SK-N-SH (cell line): ENCODE measurements around the gene TEX44. TPM values are rescaled to one million over a fixed set of nuclear protein-coding genes. Genes with fewer than 3 reads are reported as not detected.

Experiments used
- CTCF ChIA-PET: fragments of 300-600, 350-600 bp; formaldehyde crosslinking; extraction: SDS; loops from one replicate; lab custom pipeline; 2021; lab: Yijun Ruan, JAX
- POLR2A ChIA-PET: fragments of 350-600 bp; sonication (Branson Sonifier 250); formaldehyde crosslinking; extraction: SDS; loops from one replicate; lab custom pipeline; 2020; ENCODE audit warnings: antibody characterized with exemption, inconsistent platforms; lab: Yijun Ruan, JAX
- DNase-seq: peaks from one replicate; pipeline ENCODE4 v3.0.0; 2012
- H2AFZ ChIP-seq: fragments of 200-600 bp; sonication (generic); 2 replicates; pipeline ENCODE4 v1.8.1; 2016; ENCODE audit warnings: antibody characterized with exemption, mild to moderate bottlenecking, low read depth
- H3F3A ChIP-seq: fragments of 200-600 bp; sonication (generic); replicated peaks from 2 replicates; pipeline ENCODE3; 2016; ENCODE audit warnings: antibody characterized with exemption, mild to moderate bottlenecking; ENCODE audit not compliant: insufficient read depth
- H3K27ac ChIP-seq, 2 experiments: fragments of 200-500 bp in 1 of 2; fragments of 200-600 bp in 1 of 2; sonication (Bioruptor generic) in 1 of 2; sonication (generic), shearing (Covaris generic) in 1 of 2; 2 replicates each; pipeline versions ENCODE4 v1.5.1 to v1.6.1; 2014 to 2016; ENCODE audit warnings: low read depth in 2 of 2, inconsistent platforms in 1 of 2, low read length in 1 of 2, mild to moderate bottlenecking in 1 of 2, mixed read lengths in 1 of 2
- H3K27me3 ChIP-seq: fragments of 200-600 bp; sonication (generic), shearing (Covaris generic); 2 replicates; pipeline ENCODE4 v1.6.1; 2016; ENCODE audit warnings: mixed run types; ENCODE audit not compliant: insufficient read depth
- H3K36me3 ChIP-seq, 2 experiments: fragments of 200-500 bp in 1 of 2; fragments of 200-600 bp in 1 of 2; sonication (Bioruptor generic) in 1 of 2; sonication (generic) in 1 of 2; replicated peaks in 1 of 2; 2 replicates each; pipeline versions ENCODE3 to v1.5.1; 2014 to 2016; ENCODE audit warnings: low read length in 1 of 2, mild to moderate bottlenecking in 1 of 2; ENCODE audit not compliant: insufficient read depth in 2 of 2, control insufficient read depth in 1 of 2
- H3K4me1 ChIP-seq, 2 experiments: fragments of 200-500 bp in 1 of 2; fragments of 200-600 bp in 1 of 2; sonication (Bioruptor generic) in 1 of 2; sonication (generic), shearing (Covaris generic) in 1 of 2; 2 replicates each; pipeline versions ENCODE4 v1.5.1 to v1.6.1; 2014 to 2016; ENCODE audit warnings: low read depth in 1 of 2, low read length in 1 of 2, mixed run types in 1 of 2; ENCODE audit not compliant: insufficient read depth in 2 of 2, control insufficient read depth in 1 of 2
- H3K4me2 ChIP-seq: fragments of 200-600 bp; sonication (generic), shearing (Covaris generic); 2 replicates; pipeline ENCODE4 v1.6.1; 2017; ENCODE audit warnings: mixed run types
- H3K4me3 ChIP-seq, 2 experiments: fragments of 200-500 bp in 1 of 2; fragments of 200-600 bp in 1 of 2; sonication (Bioruptor generic) in 1 of 2; sonication (generic), shearing (Covaris generic) in 1 of 2; 2 replicates each; pipeline versions ENCODE4 v1.5.1 to v1.8.1; 2014 to 2016; ENCODE audit warnings: low read depth in 2 of 2, inconsistent platforms in 1 of 2, low read length in 1 of 2, mild to moderate bottlenecking in 1 of 2, mixed read lengths in 1 of 2, moderate library complexity in 1 of 2
- H3K79me2 ChIP-seq: fragments of 200-600 bp; sonication (generic); 2 replicates; pipeline ENCODE4 v1.8.1; 2017; ENCODE audit warnings: mild to moderate bottlenecking; ENCODE audit not compliant: insufficient read depth
- H3K9ac ChIP-seq: fragments of 200-600 bp; sonication (generic); 2 replicates; pipeline ENCODE4 v1.6.1; 2017; ENCODE audit warnings: mixed run types
- H3K9me2 ChIP-seq: fragments of 200-600 bp; sonication (generic); 2 replicates; pipeline ENCODE4 v1.6.1; 2017; ENCODE audit warnings: mixed run types
- H3K9me3 ChIP-seq: fragments of 200-600 bp; sonication (generic); 2 replicates; pipeline ENCODE4 v1.6.1; 2017; ENCODE audit warnings: mixed run types, mild to moderate bottlenecking, moderate library complexity
- H4K20me1 ChIP-seq: fragments of 200-600 bp; sonication (generic); 2 replicates; pipeline ENCODE4 v1.6.1; 2017; ENCODE audit warnings: mild to moderate bottlenecking, mixed run types; ENCODE audit not compliant: insufficient read depth
- CHD2 ChIP-seq: fragments of 150-350 bp; IDR thresholded peaks from 2 replicates; pipeline ENCODE4 v1.6.1; 2018; ENCODE audit warnings: low read length; ENCODE audit not compliant: partially characterized antibody
- CTCF ChIP-seq: fragments of 200-600 bp; sonication (generic); IDR thresholded peaks from 2 replicates; pipeline ENCODE4 v1.6.1; 2017; ENCODE audit warnings: antibody characterized with exemption, mild to moderate bottlenecking, moderate library complexity
- FOSL2 ChIP-seq: IDR thresholded peaks from 2 replicates; pipeline ENCODE4 v1.4.0; 2012; ENCODE audit warnings: low read depth, mild to moderate bottlenecking, moderate library complexity, borderline replicate concordance
- FOXJ3 ChIP-seq: sonication (generic); formaldehyde crosslinking; IDR thresholded peaks from 2 replicates; pipeline ENCODE4 v1.5.1; 2020; ENCODE audit warnings: mild to moderate bottlenecking, missing genetic modification reagents
- GATA2 ChIP-seq: sonication (generic); formaldehyde crosslinking; IDR thresholded peaks from 2 replicates; pipeline ENCODE4 v1.5.0; 2020; ENCODE audit warnings: mild to moderate bottlenecking, missing genetic modification reagents
- JUND ChIP-seq: IDR thresholded peaks from 2 replicates; pipeline ENCODE4 v1.4.0; 2012
- MAX ChIP-seq: IDR thresholded peaks from 2 replicates; pipeline ENCODE4 v1.4.0; 2012; ENCODE audit warnings: low read depth
- MXI1 ChIP-seq: IDR thresholded peaks from 2 replicates; pipeline ENCODE4 v1.6.1; 2012; ENCODE audit warnings: mild to moderate bottlenecking, low read depth, low read length, improper control_type of control experiment
- NRF1 ChIP-seq: IDR thresholded peaks from 2 replicates; pipeline ENCODE4 v1.6.1; 2012; ENCODE audit warnings: low read depth, mild to moderate bottlenecking, low read length
- PBX3 ChIP-seq: IDR thresholded peaks from 2 replicates; pipeline ENCODE4; 2012
- REST ChIP-seq: IDR thresholded peaks from 2 replicates; pipeline ENCODE4 v1.6.1; 2012; ENCODE audit warnings: mild to moderate bottlenecking, low read depth, low read length, moderate library complexity
- RFX5 ChIP-seq: IDR thresholded peaks from 2 replicates; pipeline ENCODE4 v1.6.1; 2012; ENCODE audit warnings: mild to moderate bottlenecking, improper control_type of control experiment, low read length
- SMC3 ChIP-seq: IDR thresholded peaks from 2 replicates; pipeline ENCODE4 v1.6.1; 2012; ENCODE audit warnings: low read depth, low read length, improper control_type of control experiment
- TAF1 ChIP-seq: IDR thresholded peaks from 2 replicates; pipeline ENCODE4 v1.6.1; 2012; ENCODE audit warnings: low read depth, mild to moderate bottlenecking, low read length, moderate library complexity, borderline replicate concordance
- TCF12 ChIP-seq: IDR thresholded peaks from 2 replicates; pipeline ENCODE4 v1.4.0; 2012
- USF2 ChIP-seq: fragments of 150-350 bp; IDR thresholded peaks from 2 replicates; pipeline ENCODE4 v1.6.1; 2017; ENCODE audit warnings: antibody characterized with exemption, low read length, low read depth, borderline replicate concordance
- WGBS: methylation state at CpG from one replicate; pipeline ENCODE4 v1.1.6; 2017; ENCODE audit warnings: low lambda C conversion rate; 5-methylcytosine and 5-hydroxymethylcytosine counted together
- polyA plus RNA-seq, 3 experiments: library from polyadenylated mRNA; depleted of rRNA; stranded (reverse); fragments of >200 nt; gene quantifications; 2 replicates each; pipeline ENCODE4 v1.2.3, GENCODE V29; 2012

The TEX44 gene
- polyA plus RNA-seq, 1 of the 3 experiments (the other 2 are of a cell fraction): not detected

- CTCF ChIA-PET: interaction anchor here (0.8 to 14.3 kb wide), 5 partner anchors 10 to 45 kb away, joined by 3 to 152 read pairs (median 4); no protein-coding TSS in a partner anchor
- TF ChIP-seq TCF12 (no peak), MXI1 (no peak)
- no peaks in the 10 kb centered on the region for H4K20me1 ChIP-seq
- no peaks in the 10 kb centered on the region for H3K9me2 ChIP-seq
- no peaks in the 10 kb centered on the region for H3K9me3 ChIP-seq
- no peak overlapping the region for H3K9ac ChIP-seq
- no peak overlapping the region for H2AFZ ChIP-seq
- POLR2A ChIA-PET: no interaction called here
- no peak for DNase-seq
- H3F3A ChIP-seq: peaks cover 3% of the 10 kb centered on the region
- H3K4me3 ChIP-seq: no peak overlapping the region
- WGBS: 80% methylated on average over 6 of the region's 6 CpGs
- no peaks in the 10 kb centered on the region for H3K27me3 ChIP-seq
- H3K4me1 ChIP-seq: peaks cover 0 to 4% of the 10 kb centered on the region in 2 experiments; a peak in 1 of 4 replicates
- no peak overlapping the region for H3K27ac ChIP-seq
- no peaks in the 10 kb centered on the region for H3K36me3 ChIP-seq
- H3K4me2 ChIP-seq: no peak overlapping the region
- H3K79me2 ChIP-seq: no peaks in the 10 kb centered on the region
Measured at GRCh38 chr2:231568098-231568784, 24.4 kb upstream of the TEX44 start.

- Histone ChIP-seq H2AFZ (no peak overlapping the region), H3K27ac (no peak overlapping the region), H4K20me1 (no peaks in the 10 kb centered on the region), H3K9me3 (no peaks in the 10 kb centered on the region), H3K4me2 (no peak overlapping the region), H3K4me3 (no peak overlapping the region), H3K9me2 (no peaks in the 10 kb centered on the region), H3K4me1 (peaks cover 0 to 4% of the 10 kb centered on the region in 2 experiments; a peak in 1 of 4 replicates), H3K79me2 (no peaks in the 10 kb centered on the region), H3F3A (peaks cover 3% of the 10 kb centered on the region), H3K27me3 (no peaks in the 10 kb centered on the region), H3K9ac (no peak overlapping the region), H3K36me3 (no peaks in the 10 kb centered on the region)
- no peak for DNase-seq
- ChIA-PET CTCF (interaction anchor here (0.9 to 14.3 kb wide), 5 partner anchors 11 to 146 kb away, joined by 3 to 152 read pairs (median 4); no protein-coding TSS in a partner anchor), POLR2A (interaction anchor here (0.7 kb wide), 1 partner anchor 9 kb away, joined by 3 read pairs; no protein-coding TSS in a partner anchor)
- WGBS: 79% methylated on average over 2 of the region's 7 CpGs
- TF ChIP-seq FOSL2: no peak
- no peak for TF ChIP-seq FOXJ3 (CRISPR knock-in tag)
- TF ChIP-seq USF2: no peak
- TF ChIP-seq GATA2 (CRISPR knock-in tag): no peak
- TF ChIP-seq CTCF: no peak
- TF ChIP-seq MAX: no peak
- no peak for TF ChIP-seq SMC3
- TF ChIP-seq NRF1: no peak
- no peak for TF ChIP-seq PBX3
- no peak for TF ChIP-seq TAF1
- no peak for TF ChIP-seq RFX5
- no peak for TF ChIP-seq REST
- TF ChIP-seq CHD2: no peak
- TF ChIP-seq JUND: no peak
Measured at GRCh38 chr2:231568785-231569435, 23.8 kb upstream of the TEX44 start.
